GM21381 (cell line): ENCODE data around the gene FAT1.
"Not testable (repeated sequence)": the region's sequence is repeated elsewhere in the genome, so short reads cannot be mapped to it uniquely, and the experiment has no call there.

Experiments used
- ATAC-seq: cut with Tn5 transposase; IDR thresholded peaks from one replicate; pipeline ENCODE4 v1.9.1; 2021; ENCODE audit warnings: mild to moderate bottlenecking, moderate library complexity; ENCODE audit not compliant: unreplicated experiment

The FAT1 gene

GRCh38 chr4:186723292-186724057, at the start of gene FAT1:
Gene FAT1 (minus strand): TSS chr4:186723856. CDS start chr4:186709827, 14,029 bp downstream.
- ATAC-seq = no peak

GRCh38 chr4:186772936-186773487, 49.4 kb upstream of the FAT1 start:
- ATAC-seq = no peak

- ATAC-seq = no peak
These were observed 48.0 kb upstream of the FAT1 start for GRCh38 chr4:186771624-186772023.

- ATAC-seq = no peak
These were observed 47.0 kb upstream of the FAT1 start for GRCh38 chr4:186770481-186771175.

- ATAC-seq = no peak
These were observed 44.1 kb upstream of the FAT1 start for GRCh38 chr4:186767794-186768193.

- no peak for ATAC-seq
These were observed 42.3 kb upstream of the FAT1 start for GRCh38 chr4:186765673-186766546.

- no peak for ATAC-seq
These were observed 41.5 kb upstream of the FAT1 start for GRCh38 chr4:186765138-186765537.

- ATAC-seq = no peak
These were observed 40.8 kb upstream of the FAT1 start for GRCh38 chr4:186764457-186764856.

- ATAC-seq = no peak
These were observed 39.2 kb upstream of the FAT1 start for GRCh38 chr4:186762865-186763264.

- ATAC-seq = no peak
These were observed 38.7 kb upstream of the FAT1 start for GRCh38 chr4:186762361-186762760.

GRCh38 chr4:186761956-186762355, 38.3 kb upstream of the FAT1 start:
- not testable (repeated sequence) for ATAC-seq

- no peak for ATAC-seq
These were observed 37.7 kb upstream of the FAT1 start for GRCh38 chr4:186761393-186761792.

- no peak for ATAC-seq
These were observed 36.9 kb upstream of the FAT1 start for GRCh38 chr4:186760576-186760975.

GRCh38 chr4:186759990-186760389, 36.3 kb upstream of the FAT1 start:
- ATAC-seq = no peak

GRCh38 chr4:186758929-186759682, 35.5 kb upstream of the FAT1 start:
- no peak for ATAC-seq

GRCh38 chr4:186757696-186758355, 34.2 kb upstream of the FAT1 start:
- no peak for ATAC-seq

GRCh38 chr4:186756550-186756949, 32.9 kb upstream of the FAT1 start:
- not testable (repeated sequence) for ATAC-seq

GRCh38 chr4:186755550-186756519, 32.2 kb upstream of the FAT1 start:
- no peak for ATAC-seq

GRCh38 chr4:186754976-186755375, 31.3 kb upstream of the FAT1 start:
- no peak for ATAC-seq
